Fibroblast of lung (primary cell): ENCODE measurements around the gene MAPK8IP1. TPM values are rescaled to one million over a fixed set of nuclear protein-coding genes. Genes with fewer than 3 reads are reported as not detected.
"Not testable (repeated sequence)": the region's sequence is repeated elsewhere in the genome, so short reads cannot be mapped to it uniquely, and the experiment has no call there.

Experiments used
- DNase-seq, 2 donors: peaks; one replicate each; pipeline versions ENCODE4 v3.0.0 to v3.0.0-alpha.2; 2010; ENCODE audit warnings: low read depth in 2 of 2
- H2AFZ ChIP-seq: 2 replicates; pipeline ENCODE4 v1.5.1; 2012; ENCODE audit warnings: low read length, control low read depth, inconsistent platforms
- H3K27ac ChIP-seq: 2 replicates; pipeline ENCODE4 v1.5.1; 2011; ENCODE audit warnings: low read length, control low read depth; ENCODE audit not compliant: insufficient read depth
- H3K27me3 ChIP-seq: 2 replicates; pipeline ENCODE4 v1.5.1; 2011; ENCODE audit warnings: mild to moderate bottlenecking, low read length; ENCODE audit not compliant: control insufficient read depth, insufficient read depth
- H3K36me3 ChIP-seq: 2 replicates; pipeline ENCODE4 v1.5.1; 2011; ENCODE audit warnings: low read length; ENCODE audit not compliant: control insufficient read depth, insufficient read depth
- H3K4me1 ChIP-seq: 2 replicates; pipeline ENCODE4 v1.5.1; 2011; ENCODE audit warnings: low read length; ENCODE audit not compliant: control insufficient read depth, insufficient read depth; ENCODE audit errors: extremely low read depth
- H3K4me2 ChIP-seq: 2 replicates; pipeline ENCODE4 v1.5.1; 2011; ENCODE audit warnings: low read length, control low read depth; ENCODE audit not compliant: insufficient read depth; ENCODE audit errors: extremely low read depth
- H3K4me3 ChIP-seq, 4 experiments: fragments of 200-600 bp in 1 of 4; sonication (generic) in 1 of 4; replicated peaks in 1 of 4; 2 replicates each; pipeline ENCODE4 v1.5.1; 2011 to 2016; ENCODE audit warnings: low read length in 4 of 4, low read depth in 3 of 4, mild to moderate bottlenecking in 3 of 4, control low read depth in 2 of 4, inconsistent platforms in 1 of 4, mixed read lengths in 1 of 4; ENCODE audit not compliant: insufficient read depth in 1 of 4; ENCODE audit errors: control extremely low read depth in 1 of 4
- H3K79me2 ChIP-seq: 2 replicates; pipeline ENCODE4 v1.5.1; 2012; ENCODE audit warnings: mild to moderate bottlenecking, low read length, inconsistent platforms; ENCODE audit not compliant: control insufficient read depth, insufficient read depth
- H3K9ac ChIP-seq: 2 replicates; pipeline ENCODE4 v1.5.1; 2011; ENCODE audit warnings: mild to moderate bottlenecking, low read length, control low read depth; ENCODE audit not compliant: insufficient read depth
- H3K9me3 ChIP-seq: 2 replicates; pipeline ENCODE4 v1.5.1; 2012; ENCODE audit warnings: low read depth, low read length; ENCODE audit not compliant: control insufficient read depth, insufficient read depth
- H4K20me1 ChIP-seq: 2 replicates; pipeline ENCODE4 v1.5.1; 2011; ENCODE audit warnings: low read length; ENCODE audit not compliant: control insufficient read depth, insufficient read depth; ENCODE audit errors: extremely low read depth
- EZH2 ChIP-seq: IDR thresholded peaks from 2 replicates; pipeline ENCODE4 v1.5.1; 2012; ENCODE audit warnings: low read length, control low read depth, mild to moderate bottlenecking; ENCODE audit errors: missing control alignments
- polyA plus RNA-seq, 2 donors: library from polyadenylated mRNA; depleted of rRNA in 1 of 2; stranded (reverse) in 1 of 2; unstranded in 1 of 2; fragments of >200 nt; gene quantifications; 2 replicates each; pipeline ENCODE4 v1.2.1, GENCODE V29; 2011 to 2012; ENCODE audit warnings: missing spikeins in 1 of 2
- total RNA-seq: library from RNA; depleted of rRNA; stranded (reverse); fragments of >200 nt; gene quantifications from 2 replicates; pipeline ENCODE4 v1.2.1, GENCODE V29; 2014
- TF ChIP-seq, protein P1 (sequence below), 2 donors: IDR thresholded peaks in 1 of 2; conservative IDR thresholded peaks in 1 of 2; 1 replicate in 1 of 2; 2 replicates in 1 of 2; pipeline ENCODE4 v1.5.1; 2011 to 2012; ENCODE audit warnings: low read length in 2 of 2, control low read depth in 1 of 2, inconsistent platforms in 1 of 2, low read depth in 1 of 2, mild to moderate bottlenecking in 1 of 2

Gene MAPK8IP1
- total and polyA plus RNA-seq, 2 donors (not counting 1 experiment from before 2014, with no cell fraction given), result 3.8 to 6.6 TPM

- H4K20me1 ChIP-seq, result no peaks in the 10 kb centered on the region
- H3K9ac ChIP-seq, result no peak overlapping the region
- no peak overlapping the region for H3K4me2 ChIP-seq
Measured at GRCh38 chr11:45905095-45905494, 19.6 kb downstream of the MAPK8IP1 start.

DNA sequence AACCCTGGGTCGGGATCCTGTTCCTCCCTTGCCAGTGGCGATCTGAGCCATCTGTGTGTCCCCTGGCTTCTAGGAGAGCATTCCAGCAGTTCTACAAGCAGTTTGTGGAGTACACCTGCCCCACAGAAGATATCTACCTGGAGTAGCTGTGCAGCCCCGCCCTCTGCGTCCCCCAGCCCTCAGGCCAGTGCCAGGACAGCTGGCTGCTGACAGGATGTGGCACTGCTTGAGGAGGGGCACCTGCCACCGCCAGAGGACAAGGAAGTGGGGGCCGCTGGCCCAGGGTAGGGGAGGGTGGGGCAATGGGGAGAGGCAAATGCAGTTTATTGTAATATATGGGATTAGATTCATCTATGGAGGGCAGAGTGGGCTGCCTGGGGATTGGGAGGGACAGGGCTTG, 20.1 kb downstream of the MAPK8IP1 start:
- not testable (repeated sequence) for H3K27me3 ChIP-seq, H3K9me3 ChIP-seq, H3K9ac ChIP-seq, DNase-seq, H3K4me1 ChIP-seq, H3K27ac ChIP-seq, H3K4me2 ChIP-seq, H3K36me3 ChIP-seq, H2AFZ ChIP-seq, H3K79me2 ChIP-seq, H4K20me1 ChIP-seq, H3K4me3 ChIP-seq

More at GRCh38 chr11:45905095-45905494, 19.6 kb downstream of the MAPK8IP1 start:
- Histone ChIP-seq H3K4me3 (no peak overlapping the region), H2AFZ (no peak overlapping the region), H3K4me1 (no peaks in the 10 kb centered on the region), H3K27ac (no peak overlapping the region), H3K9me3 (no peaks in the 10 kb centered on the region), H3K79me2 (no peaks in the 10 kb centered on the region), H3K36me3 (peaks cover 4% of the 10 kb centered on the region), H3K27me3 (no peaks in the 10 kb centered on the region)
- TF ChIP-seq EZH2, result no peak
- TF ChIP-seq, protein P1, sequence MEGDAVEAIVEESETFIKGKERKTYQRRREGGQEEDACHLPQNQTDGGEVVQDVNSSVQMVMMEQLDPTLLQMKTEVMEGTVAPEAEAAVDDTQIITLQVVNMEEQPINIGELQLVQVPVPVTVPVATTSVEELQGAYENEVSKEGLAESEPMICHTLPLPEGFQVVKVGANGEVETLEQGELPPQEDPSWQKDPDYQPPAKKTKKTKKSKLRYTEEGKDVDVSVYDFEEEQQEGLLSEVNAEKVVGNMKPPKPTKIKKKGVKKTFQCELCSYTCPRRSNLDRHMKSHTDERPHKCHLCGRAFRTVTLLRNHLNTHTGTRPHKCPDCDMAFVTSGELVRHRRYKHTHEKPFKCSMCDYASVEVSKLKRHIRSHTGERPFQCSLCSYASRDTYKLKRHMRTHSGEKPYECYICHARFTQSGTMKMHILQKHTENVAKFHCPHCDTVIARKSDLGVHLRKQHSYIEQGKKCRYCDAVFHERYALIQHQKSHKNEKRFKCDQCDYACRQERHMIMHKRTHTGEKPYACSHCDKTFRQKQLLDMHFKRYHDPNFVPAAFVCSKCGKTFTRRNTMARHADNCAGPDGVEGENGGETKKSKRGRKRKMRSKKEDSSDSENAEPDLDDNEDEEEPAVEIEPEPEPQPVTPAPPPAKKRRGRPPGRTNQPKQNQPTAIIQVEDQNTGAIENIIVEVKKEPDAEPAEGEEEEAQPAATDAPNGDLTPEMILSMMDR (conservative IDR thresholded peaks at IDR 0.05 in 1 of 2, IDR thresholded peaks at IDR 0.05 in 1 of 2; ENCODE audit: low read depth in 1 of 2, low read length in 2 of 2), result no peak
- no peak for DNase-seq

- no peaks in the 10 kb centered on the region for H3K4me1 ChIP-seq
- H3K79me2 ChIP-seq, result no peaks in the 10 kb centered on the region
- no peak for DNase-seq
- TF ChIP-seq EZH2, result no peak
- TF ChIP-seq, protein P1 (conservative IDR thresholded peaks at IDR 0.05 in 1 of 2, IDR thresholded peaks at IDR 0.05 in 1 of 2; ENCODE audit: low read depth in 1 of 2, low read length in 2 of 2), result no peak
- H3K9me3 ChIP-seq, result no peaks in the 10 kb centered on the region
- no peak overlapping the region for H2AFZ ChIP-seq
- no peaks in the 10 kb centered on the region for H3K27me3 ChIP-seq
- H3K27ac ChIP-seq, result no peak overlapping the region
- no peak overlapping the region for H3K9ac ChIP-seq
- peaks cover 10% of the 10 kb centered on the region for H3K36me3 ChIP-seq
- H4K20me1 ChIP-seq, result no peaks in the 10 kb centered on the region
- H3K4me2 ChIP-seq, result no peak overlapping the region
- H3K4me3 ChIP-seq, result no peak overlapping the region
Measured at GRCh38 chr11:45906096-45906682, 20.7 kb downstream of the MAPK8IP1 start.
